Esophagus squamous epithelium (tissue), 4 donors: Measurements from ENCODE around the gene HLA-DOA.

Experiments used
- POLR2A ChIP-seq, 4 donors: fragments of 450-650 bp; IDR thresholded peaks; one replicate each; pipeline ENCODE4 v1.6.1; 2017; ENCODE audit warnings: antibody characterized with exemption in 4 of 4, mild to moderate bottlenecking in 4 of 4, moderate library complexity in 3 of 4
- TF ChIP-seq, protein P1 (sequence below), 6 experiments: fragments of 450-650 bp in 4 of 6; fragments of 200-600 bp in 2 of 6; sonication (generic) in 2 of 6; IDR thresholded peaks; one replicate each; pipeline ENCODE4 v1.5.1; 2016 to 2019; ENCODE audit warnings: antibody characterized with exemption in 6 of 6, mild to moderate bottlenecking in 4 of 6, moderate library complexity in 4 of 6

DNA sequence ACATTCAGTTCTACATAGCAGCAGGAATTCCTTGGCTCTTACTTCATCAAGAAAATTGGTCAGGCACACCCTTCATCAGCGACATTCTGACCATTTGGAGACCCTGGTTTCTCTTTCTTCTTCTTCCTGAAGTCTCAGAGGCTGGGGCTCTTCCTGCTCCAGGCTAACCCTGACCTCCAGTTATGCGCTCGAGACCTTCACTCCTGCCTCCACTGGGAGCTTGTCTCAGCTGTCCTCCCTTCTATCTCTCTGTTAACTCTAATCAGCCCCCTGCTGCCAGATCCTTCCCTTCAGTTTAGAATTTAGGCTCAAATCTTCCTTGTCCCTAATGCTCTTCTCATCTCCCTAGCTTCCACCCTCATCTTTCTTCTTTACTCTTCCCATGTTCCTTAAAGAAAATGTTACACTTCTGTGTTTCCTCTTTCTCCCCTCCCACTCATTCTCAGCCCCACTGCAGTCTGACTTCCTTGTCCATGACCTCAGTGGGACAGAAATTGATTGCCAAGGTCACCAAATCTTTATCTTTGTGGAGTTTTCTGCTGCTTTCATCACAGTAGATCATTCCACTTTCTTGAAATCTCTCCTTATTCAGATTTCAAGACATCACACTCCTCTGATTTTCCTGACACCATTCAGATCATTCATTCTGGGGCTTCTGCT is 8.4 kb upstream of the HLA-DOA start:
- TF ChIP-seq, protein P1, sequence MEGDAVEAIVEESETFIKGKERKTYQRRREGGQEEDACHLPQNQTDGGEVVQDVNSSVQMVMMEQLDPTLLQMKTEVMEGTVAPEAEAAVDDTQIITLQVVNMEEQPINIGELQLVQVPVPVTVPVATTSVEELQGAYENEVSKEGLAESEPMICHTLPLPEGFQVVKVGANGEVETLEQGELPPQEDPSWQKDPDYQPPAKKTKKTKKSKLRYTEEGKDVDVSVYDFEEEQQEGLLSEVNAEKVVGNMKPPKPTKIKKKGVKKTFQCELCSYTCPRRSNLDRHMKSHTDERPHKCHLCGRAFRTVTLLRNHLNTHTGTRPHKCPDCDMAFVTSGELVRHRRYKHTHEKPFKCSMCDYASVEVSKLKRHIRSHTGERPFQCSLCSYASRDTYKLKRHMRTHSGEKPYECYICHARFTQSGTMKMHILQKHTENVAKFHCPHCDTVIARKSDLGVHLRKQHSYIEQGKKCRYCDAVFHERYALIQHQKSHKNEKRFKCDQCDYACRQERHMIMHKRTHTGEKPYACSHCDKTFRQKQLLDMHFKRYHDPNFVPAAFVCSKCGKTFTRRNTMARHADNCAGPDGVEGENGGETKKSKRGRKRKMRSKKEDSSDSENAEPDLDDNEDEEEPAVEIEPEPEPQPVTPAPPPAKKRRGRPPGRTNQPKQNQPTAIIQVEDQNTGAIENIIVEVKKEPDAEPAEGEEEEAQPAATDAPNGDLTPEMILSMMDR (IDR thresholded peaks at IDR 0.05), result no peak
- no peak for TF ChIP-seq POLR2A (IDR thresholded peaks at IDR 0.05)
